ENCODE measurements around the gene MAP3K13. TPM values are rescaled to one million over a fixed set of nuclear protein-coding genes. Genes with fewer than 3 reads are reported as not detected.

Gene MAP3K13
- polyA plus RNA-seq, 4 donors: 40.8 to 50.2 (median 46.7) TPM

GRCh38 chr3:185502987-185503386, 140.1 kb downstream of the MAP3K13 start:
- no peak for DNase-seq (ENCODE audit: low read depth in 4 of 4, low spot score in 2 of 4)

DNA sequence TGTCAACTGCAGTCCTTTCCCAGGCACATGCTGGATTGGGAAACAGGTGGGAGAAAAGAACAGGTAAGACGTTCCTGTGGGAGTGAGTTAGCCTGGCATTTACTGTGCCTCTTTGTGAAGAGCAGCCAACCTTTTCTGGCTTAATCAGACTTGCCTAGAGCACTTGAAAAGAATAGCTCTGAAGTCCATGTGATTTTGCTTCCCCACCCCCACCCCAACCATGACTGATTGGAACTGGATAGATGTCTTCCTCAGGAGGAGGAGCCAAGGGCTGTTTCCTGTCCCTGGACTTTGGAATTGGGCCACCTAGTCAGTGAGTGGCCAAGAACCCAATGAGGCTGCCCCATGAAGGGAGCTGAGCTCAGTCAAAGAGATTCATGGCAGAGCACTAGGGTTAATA, 140.6 kb downstream of the MAP3K13 start:
- no peak for DNase-seq (ENCODE audit: low read depth in 4 of 4, low spot score in 2 of 4)

DNA sequence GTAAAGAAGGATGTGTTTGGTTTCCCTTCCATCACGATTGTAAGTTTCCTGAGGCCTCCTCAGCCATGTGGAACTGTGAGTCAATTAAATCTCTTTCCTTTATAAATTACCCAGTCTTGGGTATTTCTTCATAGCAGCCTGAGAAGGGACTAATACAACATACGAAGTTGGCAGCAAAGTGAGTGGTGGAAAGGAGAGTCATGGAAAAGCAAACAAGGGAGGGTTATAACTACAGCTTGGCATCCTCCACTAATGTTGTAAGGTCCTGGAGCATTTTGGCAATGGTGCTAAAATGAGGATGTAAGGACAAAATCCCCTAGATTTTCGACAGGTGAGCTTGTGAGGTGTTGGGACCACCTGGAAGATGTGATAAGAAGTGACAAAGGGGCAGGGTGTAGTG, 141.7 kb downstream of the MAP3K13 start:
- DNase-seq (ENCODE audit: low read depth in 4 of 4, low spot score in 2 of 4): no peak

- DNase-seq (ENCODE audit: low read depth in 4 of 4, low spot score in 2 of 4): no peak
Measured at GRCh38 chr3:185507883-185508282, 144.9 kb downstream of the MAP3K13 start.

DNA sequence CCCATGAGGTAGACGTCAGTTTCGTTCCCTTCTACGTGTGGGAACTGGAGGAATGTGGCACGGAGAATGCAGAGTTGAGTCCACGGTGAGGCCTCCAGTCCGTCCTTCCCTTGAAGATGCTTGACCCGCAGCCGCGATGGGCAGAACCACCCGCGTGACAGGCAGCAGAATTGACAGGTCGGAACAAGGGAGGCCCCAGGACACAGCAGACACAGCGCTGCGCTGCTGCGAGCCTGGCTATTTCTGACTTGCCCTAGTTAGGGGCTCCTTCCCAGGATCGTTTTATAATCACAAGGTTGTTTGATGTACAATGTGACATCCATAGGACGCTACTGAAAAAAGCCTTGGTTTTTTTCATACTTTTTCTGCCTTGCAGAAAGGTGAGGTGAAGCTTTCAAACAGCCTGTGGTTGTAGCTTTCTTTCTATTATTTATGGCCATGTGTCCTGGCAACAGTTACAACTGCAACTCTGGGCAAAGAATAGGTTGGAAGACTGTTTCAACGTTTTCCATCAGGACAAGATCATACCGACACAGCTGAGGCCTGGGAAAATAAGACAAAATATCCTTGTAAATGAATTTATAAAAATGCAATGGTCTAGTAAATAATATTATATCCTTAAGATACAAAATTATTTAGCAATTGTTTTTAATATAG, 145.5 kb downstream of the MAP3K13 start:
- no peak for DNase-seq (ENCODE audit: low read depth in 4 of 4, low spot score in 2 of 4)

GRCh38 chr3:185511711-185512110, 148.8 kb downstream of the MAP3K13 start:
- DNase-seq (ENCODE audit: low read depth in 4 of 4, low spot score in 2 of 4): no peak

- no peak for DNase-seq (ENCODE audit: low read depth in 4 of 4, low spot score in 2 of 4)
Measured at GRCh38 chr3:185517387-185518130, 154.6 kb downstream of the MAP3K13 start.

- DNase-seq (ENCODE audit: low read depth in 4 of 4, low spot score in 2 of 4): no peak
Measured at GRCh38 chr3:185519021-185519420, 156.1 kb downstream of the MAP3K13 start.

DNA sequence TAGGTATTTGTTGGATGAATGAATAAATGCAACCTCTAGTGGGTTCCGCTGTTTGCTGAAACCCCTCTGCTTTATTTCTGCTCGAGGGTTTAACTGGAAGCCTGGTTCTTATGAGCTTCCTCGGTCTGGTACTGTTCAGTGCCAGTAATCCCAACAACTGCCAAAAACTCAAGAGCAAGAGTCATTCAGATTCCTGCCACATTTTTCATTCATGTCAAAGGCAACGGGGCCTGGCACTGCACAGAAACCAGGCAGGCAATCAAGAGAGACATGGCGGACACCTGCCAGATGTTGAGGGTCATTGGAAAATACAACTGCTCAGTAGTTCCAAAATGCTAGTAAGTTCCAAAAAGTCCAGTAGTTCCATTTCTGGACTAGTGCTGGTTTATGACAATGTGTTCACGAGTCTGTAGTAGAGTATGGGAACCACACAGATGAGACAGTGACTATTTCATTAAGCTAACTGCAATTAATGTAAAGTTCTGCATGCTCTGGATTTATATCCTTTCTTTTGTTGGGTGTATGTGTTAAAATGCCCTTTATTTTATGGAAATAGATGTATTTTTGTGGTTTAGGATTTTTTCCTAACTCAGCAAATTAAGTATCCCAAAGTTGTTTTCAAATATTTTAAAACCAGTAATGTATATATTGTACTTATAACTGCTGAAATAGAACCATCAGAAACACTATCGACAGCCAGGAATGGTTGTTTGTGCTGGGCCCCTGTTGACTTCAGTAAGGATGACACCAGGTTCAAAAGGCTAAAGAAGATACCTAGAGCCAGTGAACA, 158.6 kb downstream of the MAP3K13 start:
- DNase-seq (ENCODE audit: low read depth in 4 of 4, low spot score in 2 of 4): no peak

- DNase-seq (ENCODE audit: low read depth in 4 of 4, low spot score in 2 of 4): no peak
Measured at GRCh38 chr3:185526349-185526951, 163.5 kb downstream of the MAP3K13 start.

GRCh38 chr3:185527364-185527763, 164.4 kb downstream of the MAP3K13 start:
- DNase-seq (ENCODE audit: low read depth in 4 of 4, low spot score in 2 of 4): no peak

GRCh38 chr3:185528532-185528931, 165.6 kb downstream of the MAP3K13 start:
- no peak for DNase-seq (ENCODE audit: low read depth in 4 of 4, low spot score in 2 of 4)

- DNase-seq (ENCODE audit: low read depth in 4 of 4, low spot score in 2 of 4): no peak
Measured at GRCh38 chr3:185530856-185531255, 167.9 kb downstream of the MAP3K13 start.

DNA sequence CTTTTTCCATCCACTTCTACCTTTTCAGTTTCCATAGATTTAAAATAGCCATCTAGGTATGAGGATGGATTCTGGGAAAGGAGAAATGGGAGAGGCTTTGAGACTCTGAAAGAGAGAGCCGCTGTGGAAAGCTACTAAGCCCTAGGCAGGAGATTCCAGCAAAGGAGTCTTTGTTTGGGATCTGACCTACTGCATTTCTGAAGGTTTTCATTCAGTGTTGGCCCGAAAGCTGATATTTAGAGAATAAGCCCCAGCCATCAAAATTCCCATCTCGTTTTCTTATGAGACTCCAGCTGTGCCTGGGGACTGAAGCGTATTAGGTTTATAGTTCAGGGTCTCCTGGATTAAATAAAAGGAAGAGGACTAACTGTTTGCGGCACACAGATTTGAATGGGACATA, 170.0 kb downstream of the MAP3K13 start:
- no peak for DNase-seq (ENCODE audit: low read depth in 4 of 4, low spot score in 2 of 4)

GRCh38 chr3:185534511-185534910, 171.6 kb downstream of the MAP3K13 start:
- DNase-seq (ENCODE audit: low read depth in 4 of 4, low spot score in 2 of 4): no peak

GRCh38 chr3:185537369-185537970, 174.5 kb downstream of the MAP3K13 start:
- DNase-seq (ENCODE audit: low read depth in 4 of 4, low spot score in 2 of 4): no peak

Other genes with a start within 250 kb of the MAP3K13 start
- 1 to 10 TPM; 7.4 to 9.4 (median 8.1) TPM for gene C3orf70, start 210.1 kb upstream of the MAP3K13 start, polyA plus RNA-seq (ENCODE audit: insufficient read length in 4 of 4)
- gene EHHADH, start 109.1 kb upstream of the MAP3K13 start, polyA plus RNA-seq (ENCODE audit: insufficient read length in 4 of 4): 10 to 100 TPM; 21.8 to 32.8 (median 27.7) TPM
- 10 to 100 TPM; 27.1 to 34.1 (median 30.1) TPM for gene TMEM41A, start 135.9 kb downstream of the MAP3K13 start, polyA plus RNA-seq (ENCODE audit: insufficient read length in 4 of 4)
- 1 to 10 TPM in 3 of 4 donors, under 1 TPM in 1; 0.96 to 2.2 (median 1.3) TPM for gene LIPH, start 189.5 kb downstream of the MAP3K13 start, polyA plus RNA-seq (ENCODE audit: insufficient read length in 4 of 4)
- gene SENP2, start 223.2 kb downstream of the MAP3K13 start, polyA plus RNA-seq (ENCODE audit: insufficient read length in 4 of 4): 10 to 100 TPM; 38.4 to 54.4 (median 46.4) TPM